Gastroesophageal sphincter (tissue), 4 donors: Measurements from ENCODE around the gene PLAU. TPM values are rescaled to one million over a fixed set of nuclear protein-coding genes. Genes with fewer than 3 reads are reported as not detected.

Experiments used
- ATAC-seq: fragments of 150-250 bp; one replicate; pipeline ENCODE4 v1.9.1; 2016; ENCODE audit warnings: mild to moderate bottlenecking, moderate library complexity
- H3K27ac ChIP-seq, 4 donors: fragments of 200-600 bp; sonication (generic) in 3 of 4; 1 replicate in 3 of 4; 2 replicates in 1 of 4; pipeline ENCODE4 v1.5.1; 2016 to 2019
- H3K27me3 ChIP-seq: fragments of 200-600 bp; sonication (generic); one replicate; pipeline ENCODE4 v1.5.1; 2019
- H3K36me3 ChIP-seq, 2 donors: fragments of 200-600 bp; sonication (generic); one replicate each; pipeline ENCODE4 v1.5.1; 2019; ENCODE audit warnings: control low read depth in 1 of 2
- H3K4me1 ChIP-seq, 3 donors: fragments of 200-600 bp; sonication (generic); 1 replicate in 2 of 3; 2 replicates in 1 of 3; pipeline ENCODE4 v1.5.1; 2016 to 2019; ENCODE audit warnings: control low read depth in 2 of 3
- H3K4me3 ChIP-seq, 2 donors: fragments of 200-600 bp; sonication (generic); one replicate each; pipeline ENCODE4 v1.5.1; 2019; ENCODE audit warnings: mild to moderate bottlenecking in 1 of 2, moderate library complexity in 1 of 2
- H3K9me3 ChIP-seq, 3 donors: fragments of 200-600 bp; sonication (generic); one replicate each; pipeline ENCODE4 v1.5.1; 2017 to 2019; ENCODE audit warnings: control low read depth in 2 of 3
- CTCF ChIP-seq, 4 experiments: fragments of 200-600 bp in 2 of 4; fragments of 450-650 bp in 2 of 4; sonication (generic) in 1 of 4; IDR thresholded peaks; one replicate each; pipeline ENCODE4 v1.5.1; 2017 to 2019; ENCODE audit warnings: antibody characterized with exemption in 4 of 4, mild to moderate bottlenecking in 2 of 4, moderate library complexity in 2 of 4
- EP300 ChIP-seq: sonication (generic); formaldehyde crosslinking; IDR thresholded peaks from one replicate; pipeline ENCODE4 v1.6.1; 2017; ENCODE audit warnings: antibody characterized with exemption, mild to moderate bottlenecking
- POLR2A ChIP-seq, 2 donors: fragments of 450-650 bp; IDR thresholded peaks; one replicate each; pipeline ENCODE4 v1.6.1; 2017; ENCODE audit warnings: antibody characterized with exemption in 2 of 2, mild to moderate bottlenecking in 2 of 2, moderate library complexity in 1 of 2
- POLR2AphosphoS5 ChIP-seq: sonication (generic); formaldehyde crosslinking; IDR thresholded peaks from one replicate; pipeline ENCODE4 v1.6.1; 2017; ENCODE audit warnings: antibody characterized with exemption
- WGBS, 2 donors: methylation state at CpG; one replicate each; pipeline ENCODE4 v1.1.5; 2018; ENCODE audit warnings: low coverage in 1 of 2; 5-methylcytosine and 5-hydroxymethylcytosine counted together
- total RNA-seq, 4 donors: library from RNA; depleted of rRNA; stranded (reverse); fragments of >200 nt; gene quantifications; one replicate each; pipeline ENCODE4 v1.1.0, GENCODE V29; 2016

The PLAU gene
- total RNA-seq, result 10 to 100 TPM in 1 of 4 donors, 1 to 10 TPM in 3; 1.1 to 43.3 (median 8.3) TPM

- Histone ChIP-seq H3K36me3 (peaks cover 0 to 8% of the 10 kb centered on the region in 2 donors), H3K27me3 (peaks cover 7% of the 10 kb centered on the region), H3K9me3 (no peaks in the 10 kb centered on the region), H3K27ac (peak within 1 kb of the TSS in 3 of 4 donors; percentile 72 to 83 (median 79)), H3K4me1 (peaks cover 0 to 83% (median 41%) of the 10 kb centered on the region in 3 donors), H3K4me3 (peak within 1 kb of the TSS; percentile 51 to 74)
- peak; percentile 34 to 40 for TF ChIP-seq POLR2A (IDR thresholded peaks at IDR 0.05)
- no peak for TF ChIP-seq EP300
- TF ChIP-seq CTCF (IDR thresholded peaks at IDR 0.05), result peak in 1 of 4 experiments; percentile 9
- no peak for TF ChIP-seq POLR2AphosphoS5
- no CpG with 5 or more reads among the region's 74 CpGs for WGBS, 2 donors
- peak; percentile 22 for ATAC-seq
These were observed at the start of gene PLAU for GRCh38 chr10:73910764-73911552. PLAU (plus strand) TSS chr10:73911132; CDS start chr10:73911556, 424 bp downstream.

GRCh38 chr10:73862011-73862410, 48.9 kb upstream of the PLAU start:
- peak in 1 of 4 experiments; percentile 22 for TF ChIP-seq CTCF (IDR thresholded peaks at IDR 0.05)
- no peak for TF ChIP-seq POLR2A (IDR thresholded peaks at IDR 0.05)
- WGBS, 2 donors, result 48 to 57% methylated on average over 7 to 8 of the region's 8 CpGs
- H3K4me3 ChIP-seq, result no peak overlapping the region
- no peaks in the 10 kb centered on the region for H3K27me3 ChIP-seq
- H3K27ac ChIP-seq, result peak overlapping the region in 3 of 4 donors; percentile 64 to 90 (median 88)
- H3K9me3 ChIP-seq, result no peaks in the 10 kb centered on the region
- ATAC-seq, result no peak
- H3K36me3 ChIP-seq, result peaks cover 0 to 42% of the 10 kb centered on the region in 2 donors
- peaks cover 16 to 100% (median 27%) of the 10 kb centered on the region in 3 donors for H3K4me1 ChIP-seq

- TF ChIP-seq POLR2AphosphoS5, result no peak
- no peak for TF ChIP-seq CTCF (IDR thresholded peaks at IDR 0.05)
- no CpG with 5 or more reads among the region's 5 CpGs for WGBS, 2 donors
- H3K36me3 ChIP-seq, result peaks cover 0 to 45% of the 10 kb centered on the region in 2 donors
- H3K27me3 ChIP-seq, result no peaks in the 10 kb centered on the region
- H3K9me3 ChIP-seq, result no peaks in the 10 kb centered on the region
- H3K4me3 ChIP-seq, result no peak overlapping the region
- no peak for ATAC-seq
- H3K27ac ChIP-seq, result peak overlapping the region in 3 of 4 donors; percentile 64 to 90 (median 88)
- H3K4me1 ChIP-seq, result peaks cover 16 to 100% (median 31%) of the 10 kb centered on the region in 3 donors
These were observed 47.7 kb upstream of the PLAU start for GRCh38 chr10:73863039-73863817.

- Histone ChIP-seq H3K9me3 (no peaks in the 10 kb centered on the region), H3K4me3 (no peak overlapping the region), H3K4me1 (peaks cover 15 to 100% (median 39%) of the 10 kb centered on the region in 3 donors), H3K36me3 (peaks cover 0 to 39% of the 10 kb centered on the region in 2 donors), H3K27ac (peak overlapping the region in 3 of 4 donors; percentile 88 to 90 (median 88)), H3K27me3 (no peaks in the 10 kb centered on the region)
- TF ChIP-seq CTCF (IDR thresholded peaks at IDR 0.05) (no peak), POLR2AphosphoS5 (no peak), POLR2A (IDR thresholded peaks at IDR 0.05) (no peak), EP300 (no peak)
- ATAC-seq, result no peak
- 68 to 96% methylated on average over 3 to 4 of the region's 4 CpGs for WGBS, 2 donors
These were observed 46.7 kb upstream of the PLAU start for GRCh38 chr10:73864229-73864628.
